HG02870 (cell line): ENCODE results near the gene NBEA.
"Not testable (repeated sequence)": the region's sequence is repeated elsewhere in the genome, so short reads cannot be mapped to it uniquely, and the experiment has no call there.

Experiments used
- ATAC-seq: cut with Tn5 transposase; IDR thresholded peaks from one replicate; pipeline ENCODE4 v1.9.1; 2021; ENCODE audit warnings: mild to moderate bottlenecking, moderate library complexity; ENCODE audit not compliant: unreplicated experiment

The NBEA gene

DNA sequence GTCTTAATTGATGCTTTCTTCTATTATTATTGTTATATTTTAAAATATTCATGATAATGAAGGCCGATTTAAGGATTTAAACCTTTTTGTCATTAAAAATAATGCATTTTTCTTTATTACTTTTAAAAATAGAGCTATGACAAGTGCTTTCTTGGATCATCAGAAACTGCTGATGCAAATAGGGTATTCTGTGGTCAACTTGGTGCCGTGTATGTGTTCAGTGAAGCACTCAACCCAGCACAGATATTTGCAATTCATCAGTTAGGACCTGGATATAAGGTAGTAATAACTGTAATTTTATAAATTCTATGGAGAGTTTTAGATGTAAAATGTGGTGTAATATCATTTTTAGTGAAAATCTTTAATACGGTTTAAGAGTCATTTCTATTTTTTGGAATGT lies 116.5 kb downstream of the NBEA start:
- peak; percentile 94 for ATAC-seq

DNA sequence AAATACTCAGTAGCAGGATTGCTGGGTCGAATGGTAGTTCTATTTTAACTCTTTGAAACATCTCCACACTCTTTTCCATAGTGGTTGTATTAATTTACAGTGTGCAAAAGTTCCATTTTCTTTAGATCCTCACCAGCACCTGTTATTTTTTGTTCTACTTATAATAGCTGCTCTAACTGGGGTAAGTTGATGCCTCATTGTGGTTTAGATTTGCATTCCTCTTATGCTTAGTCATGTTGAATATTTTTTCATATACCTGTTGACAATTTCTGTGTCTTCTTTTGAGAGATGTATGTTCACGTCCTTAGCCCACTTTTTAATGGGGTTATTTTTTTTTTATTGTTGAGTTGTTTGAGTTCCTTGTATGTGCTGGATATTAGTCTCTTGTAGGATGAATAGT lies 144.6 kb downstream of the NBEA start:
- no peak for ATAC-seq

DNA sequence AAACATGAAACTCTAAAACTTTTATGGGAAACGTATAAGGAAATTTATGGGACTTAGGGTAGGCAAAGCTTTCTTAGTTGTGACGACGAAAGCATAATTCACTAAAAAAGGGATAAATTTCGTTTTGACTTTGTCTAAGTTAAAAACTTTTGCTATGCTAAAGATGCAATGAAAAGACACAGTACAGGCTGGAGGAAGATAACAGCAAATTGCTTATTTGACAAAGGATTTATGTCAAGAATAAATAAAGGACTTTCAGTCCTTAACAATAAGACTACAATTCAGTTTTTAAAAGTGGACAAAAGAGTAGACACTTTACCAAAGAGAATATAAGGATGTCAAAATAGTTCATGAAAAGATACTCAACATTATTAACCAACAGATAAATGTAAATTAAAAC lies 150.2 kb downstream of the NBEA start:
- no peak for ATAC-seq

DNA sequence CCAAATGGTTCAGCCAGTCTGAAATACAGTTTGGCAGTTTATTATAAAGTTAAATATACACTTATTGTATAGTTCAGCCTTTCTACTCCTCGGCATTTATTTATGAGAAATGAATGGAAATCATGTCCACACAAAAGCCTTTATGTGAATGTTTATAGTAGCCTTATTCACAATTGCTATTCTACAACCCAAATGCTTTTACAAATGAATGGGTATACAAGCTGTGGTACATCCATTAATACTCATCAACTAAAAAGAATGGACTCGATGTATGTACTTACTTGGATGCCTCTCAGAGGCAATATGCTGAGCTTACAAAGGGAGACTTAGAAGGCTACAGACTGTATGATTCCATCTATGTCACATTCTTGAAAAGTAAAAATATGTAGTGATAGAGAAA lies 150.7 kb downstream of the NBEA start:
- no peak for ATAC-seq

DNA sequence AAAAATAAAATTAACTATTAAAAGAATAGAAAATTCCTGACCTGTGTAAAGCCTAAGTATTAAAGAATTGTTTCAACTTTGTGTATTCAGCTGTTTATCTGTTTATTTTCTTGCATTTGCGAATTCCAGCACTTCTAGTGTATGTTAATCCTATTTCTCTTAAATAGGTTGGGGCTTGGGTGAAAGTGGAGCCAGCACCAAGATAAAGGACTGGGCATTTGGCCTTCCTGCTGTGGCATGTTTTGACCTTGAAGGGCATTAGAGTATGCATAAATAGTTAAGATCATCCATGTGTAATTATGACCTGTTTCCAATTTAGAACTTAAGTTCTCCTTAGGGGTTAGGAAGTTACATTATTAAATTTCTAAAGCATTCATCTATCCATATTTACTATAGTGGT lies 151.3 kb downstream of the NBEA start:
- ATAC-seq = no peak

DNA sequence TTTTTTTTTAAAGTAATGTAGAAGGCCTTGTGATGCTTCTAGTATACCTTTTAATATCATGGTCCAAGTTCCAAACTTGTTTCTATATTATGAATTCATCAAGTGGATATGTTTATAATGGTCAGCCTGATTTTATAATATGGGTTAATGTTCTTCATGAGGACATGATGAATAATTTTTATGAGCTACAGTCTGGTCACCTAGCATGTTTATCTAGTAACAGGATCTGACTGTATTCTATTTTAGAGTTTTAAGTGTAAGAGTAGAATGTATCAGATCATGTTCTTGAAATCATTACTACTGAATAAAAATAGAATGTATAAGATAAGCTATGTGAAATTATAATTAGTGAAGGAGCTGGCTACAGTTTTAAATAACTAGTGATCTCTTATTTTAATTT lies 164.7 kb downstream of the NBEA start:
- ATAC-seq = not testable (repeated sequence)

DNA sequence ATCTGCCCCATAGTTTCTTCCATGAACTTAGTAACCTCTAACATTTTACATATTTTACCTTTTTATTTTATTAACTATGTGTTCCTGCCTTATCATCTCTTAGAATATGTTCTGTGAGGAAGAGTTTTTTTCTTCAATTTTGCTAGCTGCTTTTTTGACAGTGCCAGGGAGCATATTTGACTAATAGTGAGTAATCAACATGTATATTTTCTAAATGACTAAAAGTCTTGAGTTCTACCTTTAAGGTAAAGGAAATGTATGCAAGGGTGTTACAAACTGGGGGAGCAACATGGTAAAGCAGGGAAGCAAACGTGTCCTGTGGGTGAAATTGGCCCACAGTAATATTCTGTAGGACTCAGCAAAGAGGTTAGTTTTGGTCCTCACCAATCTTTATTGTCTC lies 165.5 kb downstream of the NBEA start:
- ATAC-seq = no peak

DNA sequence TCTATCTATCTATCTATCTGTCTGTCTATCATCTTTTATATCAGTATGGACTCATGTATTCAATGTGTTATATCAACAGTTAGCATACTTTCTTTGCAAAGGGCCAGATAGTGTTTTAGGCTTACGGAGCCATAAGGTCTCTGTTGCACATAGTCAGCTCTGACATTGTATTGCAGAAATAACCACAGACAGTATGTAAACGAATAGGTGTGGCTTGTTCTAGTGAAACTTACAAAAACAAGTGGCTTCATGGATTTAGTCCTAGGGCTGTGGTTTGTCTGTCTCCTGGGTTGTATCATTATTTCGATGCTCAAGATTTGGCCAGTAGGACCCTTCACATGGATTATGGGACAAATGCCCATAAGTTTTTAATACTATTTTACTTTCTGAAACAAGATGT lies 171.5 kb downstream of the NBEA start:
- ATAC-seq = not testable (repeated sequence)

DNA sequence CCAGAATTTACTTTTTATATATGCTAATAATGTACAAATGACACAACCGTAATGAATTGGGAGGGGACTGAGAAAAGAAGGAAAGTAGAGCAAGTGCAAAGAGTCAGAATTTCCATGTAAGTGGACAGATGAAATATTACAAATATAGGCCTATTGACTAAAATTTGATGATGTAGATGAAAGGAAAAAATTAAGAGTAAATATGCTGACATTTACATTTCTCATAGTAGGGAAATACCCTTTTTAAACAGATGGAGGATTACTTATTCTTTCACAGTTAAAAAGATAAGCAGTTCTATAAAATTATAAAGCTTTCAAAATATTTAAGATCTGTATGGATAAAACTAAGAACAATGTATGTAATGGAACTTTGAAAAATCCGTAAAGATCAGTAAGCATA lies 185.4 kb downstream of the NBEA start:
- no peak for ATAC-seq

DNA sequence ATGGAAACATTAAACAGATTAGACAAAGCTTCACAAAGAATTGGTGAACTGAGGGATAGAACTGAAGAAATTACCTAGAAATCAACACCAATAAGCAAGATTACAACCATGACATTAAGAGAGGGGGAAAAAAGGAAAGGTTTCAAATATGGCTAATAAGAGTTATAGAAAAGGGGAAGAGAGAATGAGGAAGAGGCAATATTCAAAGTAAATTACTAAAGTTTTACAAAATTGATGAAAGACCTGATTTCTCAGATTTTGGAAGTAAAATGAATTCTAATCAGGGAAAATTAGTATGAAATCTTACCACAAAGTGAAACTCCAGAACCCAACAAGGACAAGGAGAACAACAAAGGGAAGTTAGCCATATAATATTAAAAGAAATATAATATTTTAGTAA lies 187.4 kb downstream of the NBEA start:
- ATAC-seq = no peak

DNA sequence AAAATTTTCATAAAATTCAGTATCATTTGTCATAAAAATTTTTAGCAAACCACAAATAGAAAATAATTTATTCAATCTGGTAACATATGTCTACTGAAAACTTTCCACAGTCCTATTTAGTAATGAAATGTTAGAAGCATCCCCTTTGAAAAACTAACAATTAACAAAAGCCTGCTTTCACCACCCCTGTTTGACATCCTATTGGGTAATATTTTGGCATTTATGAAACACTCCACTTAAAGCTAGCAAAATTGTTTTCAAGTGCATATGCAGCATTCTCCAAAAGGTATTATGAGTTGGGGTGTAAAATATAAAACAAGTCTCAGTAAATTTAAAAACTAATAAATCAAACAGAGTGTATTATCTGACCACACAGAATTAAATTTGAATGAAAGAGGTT lies 189.4 kb downstream of the NBEA start:
- ATAC-seq = no peak

DNA sequence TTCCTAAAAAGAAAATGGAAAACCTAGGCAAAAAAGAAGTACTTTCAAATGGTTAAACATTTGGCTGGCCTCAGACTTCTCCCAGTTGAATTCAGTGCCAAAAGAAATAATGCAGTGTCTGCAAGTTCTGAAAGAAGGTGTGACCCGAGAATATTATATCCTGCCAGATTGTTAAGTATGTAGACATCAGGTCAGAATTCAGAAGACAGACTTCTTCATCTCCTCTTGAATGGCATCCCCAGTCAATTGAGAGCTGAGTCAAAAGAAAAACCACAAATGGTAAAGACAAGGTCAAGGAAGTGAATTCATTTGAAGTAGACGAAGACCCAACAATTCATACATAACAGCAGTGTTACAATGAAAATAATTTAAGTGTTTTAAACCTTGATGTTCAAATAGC lies 194.5 kb downstream of the NBEA start:
- ATAC-seq = no peak

DNA sequence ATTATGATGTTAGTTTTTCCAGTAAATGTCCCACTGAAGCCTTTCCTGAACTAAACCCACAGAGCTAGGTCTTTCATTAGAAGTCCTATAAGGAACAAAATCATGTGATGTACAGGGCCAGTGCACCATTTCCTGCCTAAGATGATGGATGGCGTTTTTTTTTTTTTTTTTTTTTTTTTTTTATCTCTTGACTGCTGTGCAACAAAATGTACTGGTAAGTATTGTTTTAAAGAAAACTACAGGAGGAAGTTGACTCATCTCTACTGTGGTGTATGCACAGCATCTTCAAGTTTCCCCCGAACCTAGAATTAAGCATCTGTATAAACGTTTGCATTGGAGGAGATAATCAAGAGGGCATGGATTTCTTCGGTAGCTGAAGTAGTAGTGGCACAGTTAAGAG lies 197.5 kb downstream of the NBEA start:
- ATAC-seq = no peak

DNA sequence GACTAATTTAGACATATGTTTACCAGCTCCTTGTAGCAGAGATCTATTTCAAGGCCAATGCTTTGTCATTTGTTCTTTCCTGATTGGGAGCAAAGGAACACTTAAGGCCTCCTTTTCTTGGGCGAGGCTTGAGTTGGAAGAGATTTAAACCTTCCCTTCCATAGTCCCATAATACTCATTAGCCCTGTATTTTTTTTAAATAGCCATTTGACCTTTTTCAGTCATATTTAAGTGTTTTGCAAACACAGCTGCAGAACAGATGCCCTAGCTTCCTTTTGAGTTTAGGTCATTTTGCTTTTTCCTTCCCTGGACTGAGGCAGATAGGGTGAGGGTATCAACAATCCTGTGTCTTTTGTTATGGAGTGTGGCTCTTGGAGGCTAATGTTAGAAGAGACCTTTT lies 198.3 kb downstream of the NBEA start:
- ATAC-seq = no peak

DNA sequence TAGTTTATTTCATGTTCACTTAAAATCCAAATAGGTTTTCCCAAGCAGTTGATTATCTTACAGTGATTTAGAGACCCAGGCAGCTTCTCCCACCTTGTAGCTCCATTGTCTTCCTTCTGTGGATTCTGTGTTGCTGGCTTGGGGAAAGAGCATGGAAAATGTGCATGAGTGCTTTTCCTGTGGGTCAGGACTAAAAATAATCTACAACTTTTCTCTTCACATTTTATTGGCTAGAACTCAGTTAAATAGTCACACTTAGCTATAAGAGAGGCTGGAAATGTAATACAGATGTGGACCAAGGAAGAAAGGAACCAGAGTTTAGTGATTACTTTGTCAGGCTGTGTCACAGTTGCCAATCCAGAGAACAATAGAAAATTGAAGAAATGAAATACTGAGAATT lies 198.8 kb downstream of the NBEA start:
- ATAC-seq = no peak

DNA sequence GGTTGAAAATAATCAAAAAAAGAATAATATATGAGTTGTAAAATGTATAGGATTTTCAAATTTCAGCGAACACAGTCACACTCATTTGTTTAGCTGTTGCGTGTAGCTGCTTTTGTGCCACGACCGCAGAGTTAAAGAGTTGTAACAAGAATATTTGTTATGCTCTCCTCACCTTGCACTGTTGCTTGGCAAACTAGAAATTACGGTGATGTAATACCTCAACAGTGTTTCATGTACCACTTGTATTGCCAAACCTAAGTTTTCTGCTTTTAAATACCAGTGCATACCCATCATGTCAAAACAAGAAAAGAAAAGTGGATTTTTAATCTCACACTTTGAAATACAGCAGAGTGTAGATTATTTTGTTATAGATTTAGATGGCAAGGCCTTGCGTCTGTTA lies 201.1 kb downstream of the NBEA start:
- ATAC-seq = no peak

DNA sequence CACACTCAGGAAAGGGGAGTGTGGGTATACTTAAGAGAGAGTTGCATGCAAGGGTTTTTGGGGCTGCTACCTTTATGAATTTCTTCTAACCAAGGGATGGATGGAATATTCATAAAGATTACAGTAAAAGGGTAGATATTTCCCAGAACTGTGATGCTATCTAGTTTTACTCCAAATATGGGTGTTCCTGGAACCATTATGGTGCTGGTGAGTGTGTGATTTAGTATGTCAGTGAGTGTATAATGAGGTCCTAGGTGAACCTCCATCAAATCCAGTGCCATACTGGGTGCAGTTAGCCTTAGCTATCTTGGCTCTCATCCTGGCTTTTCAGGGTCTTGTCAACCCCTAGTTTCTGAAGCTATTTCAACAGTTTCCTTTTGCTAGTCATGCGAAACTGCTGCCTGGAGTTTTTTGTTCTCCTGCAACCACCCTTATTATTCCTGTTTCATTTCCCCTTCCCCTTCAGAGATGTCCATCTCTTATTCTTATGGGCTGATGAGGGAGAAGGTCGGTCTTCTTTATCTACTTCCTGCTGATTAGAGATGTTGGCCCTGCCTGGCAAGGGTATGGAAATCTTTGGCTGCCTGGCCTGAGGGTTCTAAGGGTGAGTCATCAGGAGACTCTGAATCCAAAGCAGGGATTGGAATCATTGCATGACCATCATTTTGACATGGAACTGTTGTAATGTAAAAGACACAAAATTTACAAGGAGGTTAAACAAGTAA lies 202.3 kb downstream of the NBEA start:
- no peak for ATAC-seq

DNA sequence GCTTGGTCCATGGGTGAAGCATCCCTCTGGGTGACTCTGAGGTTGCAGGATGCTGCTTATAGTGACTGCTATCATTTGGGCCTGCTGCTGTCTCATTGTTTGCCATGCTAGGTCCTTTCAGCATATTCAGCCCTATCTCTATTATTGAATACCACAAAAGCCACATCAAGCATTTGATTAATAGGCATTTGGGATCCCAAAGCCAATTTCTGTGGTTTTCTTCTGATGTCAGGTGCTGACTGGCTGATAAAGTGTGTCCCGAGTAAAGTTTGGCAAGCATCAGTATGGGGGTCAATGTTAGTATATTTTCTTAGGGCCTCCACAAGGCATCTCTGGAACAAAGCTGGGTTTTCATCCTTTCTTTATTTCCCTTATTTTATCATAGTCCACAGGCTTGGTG lies 204.6 kb downstream of the NBEA start:
- ATAC-seq = no peak

DNA sequence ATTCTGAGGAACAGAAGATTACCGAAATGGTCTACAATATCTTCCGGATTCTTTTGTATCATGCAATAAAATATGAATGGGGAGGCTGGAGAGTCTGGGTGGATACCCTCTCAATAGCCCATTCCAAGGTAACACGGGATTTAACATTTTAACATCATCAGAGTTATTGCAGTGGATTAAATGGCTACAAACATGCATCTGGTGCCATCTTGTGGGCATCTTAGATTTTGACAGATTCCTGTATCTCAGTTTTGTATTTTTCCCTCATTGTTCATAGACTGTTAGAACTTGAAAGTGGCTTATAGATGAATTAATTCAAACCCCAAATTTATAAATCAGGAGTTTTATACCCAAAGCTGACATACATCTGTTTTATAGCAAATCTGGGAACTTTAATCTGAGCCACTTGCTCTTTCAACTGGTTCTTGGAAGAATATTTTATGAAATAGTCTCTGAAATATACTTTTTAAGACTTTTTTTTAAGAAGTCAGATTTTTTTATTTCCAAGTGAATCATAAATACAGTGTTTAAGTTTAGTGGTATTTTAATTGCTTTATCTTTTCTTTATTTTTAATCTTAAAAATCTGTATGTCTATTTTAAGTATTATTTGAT lies 215.2 kb downstream of the NBEA start:
- peak; percentile 57 for ATAC-seq

DNA sequence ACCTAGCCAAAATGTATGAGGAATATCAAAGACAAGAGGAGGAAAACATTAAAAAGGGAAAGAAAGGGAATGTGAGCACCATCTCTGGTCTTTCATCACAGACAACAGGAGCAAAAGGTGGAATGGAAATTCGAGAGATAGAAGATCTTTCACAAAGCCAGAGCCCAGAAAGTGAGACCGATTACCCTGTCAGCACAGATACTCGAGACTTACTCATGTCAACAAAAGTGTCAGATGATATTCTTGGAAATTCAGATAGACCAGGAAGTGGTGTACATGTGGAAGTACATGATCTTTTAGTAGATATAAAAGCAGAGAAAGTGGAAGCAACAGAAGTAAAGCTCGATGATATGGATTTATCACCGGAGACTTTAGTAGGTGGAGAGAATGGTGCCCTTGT lies 217.0 kb downstream of the NBEA start:
- no peak for ATAC-seq

DNA sequence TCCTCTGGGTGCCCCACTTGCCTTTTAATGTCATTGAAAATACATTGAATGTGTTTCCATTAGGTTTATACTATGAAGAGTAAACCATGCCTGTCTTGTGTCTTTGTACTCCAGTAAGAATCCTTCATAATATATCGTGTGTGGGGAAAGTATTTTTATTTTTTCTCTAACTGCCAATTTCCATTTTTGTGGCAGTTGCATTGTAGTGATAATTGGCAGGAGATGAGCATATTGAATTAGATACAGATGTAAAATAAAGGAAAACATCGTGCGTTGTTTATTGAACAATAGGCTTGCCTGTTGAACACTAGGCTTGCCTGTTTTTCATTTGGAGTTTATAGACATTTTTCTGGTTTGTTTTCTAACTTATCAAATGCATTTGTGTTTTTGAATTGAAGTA lies 218.8 kb downstream of the NBEA start:
- ATAC-seq = no peak

DNA sequence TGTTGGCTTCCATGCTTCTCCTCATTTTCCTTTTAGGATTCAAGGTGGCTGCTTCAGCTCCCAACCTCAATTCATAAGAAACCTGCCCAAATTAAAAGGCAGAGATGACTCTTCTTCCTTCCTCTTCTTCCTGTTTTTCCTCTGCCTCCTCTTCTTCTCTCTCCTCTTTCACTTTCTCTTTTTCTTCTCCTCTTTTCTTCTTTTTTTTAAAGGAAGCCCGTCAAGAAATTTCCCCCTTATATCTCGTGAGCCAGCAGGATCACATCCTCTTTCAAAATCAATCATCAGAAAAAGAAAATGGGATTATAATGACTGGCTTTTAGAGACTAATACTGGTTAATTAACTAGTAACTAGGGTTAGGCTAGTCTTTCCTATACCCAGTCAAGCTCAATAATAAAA lies 220.3 kb downstream of the NBEA start:
- no peak for ATAC-seq

DNA sequence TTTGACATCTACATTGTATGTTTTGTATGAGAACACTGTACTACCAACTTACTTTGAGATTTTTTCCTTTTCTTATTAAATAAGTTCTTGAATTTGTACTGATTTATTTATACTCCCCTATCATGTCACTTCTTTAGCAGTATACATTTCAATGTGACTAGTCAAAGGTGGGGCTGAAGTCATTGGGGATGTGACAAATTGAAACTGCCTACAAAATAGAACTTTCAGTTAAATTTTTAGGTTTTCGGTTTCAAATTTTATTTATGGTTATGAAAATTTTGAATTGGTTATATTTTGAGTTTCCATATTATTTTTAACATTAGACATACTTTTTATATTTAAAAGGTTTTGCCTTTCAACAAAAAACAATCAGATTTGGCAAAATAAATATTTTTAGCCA lies 221.6 kb downstream of the NBEA start:
- ATAC-seq = peak; percentile 57
